Stimulated activated naive CD4-positive, alpha-beta T cell treated with Interleukin-2 at 50 U/mL for 16 hours (primary cell): ENCODE measurements around the gene KHDRBS2.
"Not testable (repeated sequence)": the region's sequence is repeated elsewhere in the genome, so short reads cannot be mapped to it uniquely, and the experiment has no call there.

Source experiments
- DNase-seq: peaks from one replicate; lab custom pipeline; 2025; lab: John Stamatoyannopoulos, UW

KHDRBS2 gene

DNA sequence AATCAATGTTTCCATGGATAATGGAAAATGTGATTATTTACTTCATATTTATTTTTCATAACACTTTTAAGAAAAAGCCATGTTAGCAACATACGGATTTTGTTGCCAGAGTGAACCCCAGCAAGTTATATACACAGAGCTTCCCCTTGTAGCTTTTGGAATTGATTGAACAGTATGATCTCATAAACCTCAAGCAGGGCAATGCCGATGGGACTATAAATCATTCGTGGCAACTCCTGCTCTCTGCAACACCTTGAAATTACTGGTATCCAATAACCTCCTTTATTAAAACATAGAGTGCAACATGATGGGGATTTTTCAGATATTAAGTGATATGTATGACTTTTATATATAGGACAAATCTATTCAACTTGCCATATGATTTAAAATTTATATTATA lies 428.5 kb downstream of the KHDRBS2 start:
- DNase-seq = no peak

DNA sequence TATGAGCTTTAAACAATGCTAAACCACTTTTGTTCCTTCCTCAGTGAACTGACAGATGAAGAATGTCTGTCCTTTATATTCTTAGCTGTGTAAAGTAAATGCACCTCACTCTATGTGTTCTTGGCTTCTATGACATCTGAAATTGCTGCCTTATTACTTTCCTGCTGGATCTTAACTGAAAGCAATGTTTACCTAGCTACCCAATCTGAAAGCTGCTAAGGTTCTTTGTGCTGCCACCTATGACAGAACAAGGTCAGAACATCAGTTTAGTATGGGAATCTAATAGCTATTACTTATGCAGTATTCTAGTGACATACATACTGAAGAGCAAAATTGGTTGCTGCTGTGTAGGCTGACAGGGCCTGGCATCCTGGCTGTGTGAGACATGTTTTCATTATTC lies 444.1 kb downstream of the KHDRBS2 start:
- DNase-seq = no peak

DNA sequence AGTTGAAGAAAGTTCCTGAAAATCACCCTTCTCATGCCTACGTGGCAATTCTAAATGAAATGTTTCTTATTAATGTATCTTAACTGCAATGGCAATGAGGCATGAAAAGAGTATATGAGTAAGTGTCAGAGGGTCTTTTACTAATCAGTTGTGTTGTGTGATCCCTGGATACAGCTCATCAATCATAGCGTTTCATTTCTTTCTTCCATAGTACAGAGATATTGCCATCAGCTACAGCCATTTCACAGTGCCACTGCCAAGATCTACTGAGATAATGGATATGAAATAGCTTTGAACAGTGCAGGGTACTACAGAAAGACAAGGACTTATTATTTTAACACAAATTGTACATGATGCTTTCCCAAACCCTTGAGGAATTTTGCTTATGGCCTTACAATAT lies 450.8 kb downstream of the KHDRBS2 start:
- no peak for DNase-seq

DNA sequence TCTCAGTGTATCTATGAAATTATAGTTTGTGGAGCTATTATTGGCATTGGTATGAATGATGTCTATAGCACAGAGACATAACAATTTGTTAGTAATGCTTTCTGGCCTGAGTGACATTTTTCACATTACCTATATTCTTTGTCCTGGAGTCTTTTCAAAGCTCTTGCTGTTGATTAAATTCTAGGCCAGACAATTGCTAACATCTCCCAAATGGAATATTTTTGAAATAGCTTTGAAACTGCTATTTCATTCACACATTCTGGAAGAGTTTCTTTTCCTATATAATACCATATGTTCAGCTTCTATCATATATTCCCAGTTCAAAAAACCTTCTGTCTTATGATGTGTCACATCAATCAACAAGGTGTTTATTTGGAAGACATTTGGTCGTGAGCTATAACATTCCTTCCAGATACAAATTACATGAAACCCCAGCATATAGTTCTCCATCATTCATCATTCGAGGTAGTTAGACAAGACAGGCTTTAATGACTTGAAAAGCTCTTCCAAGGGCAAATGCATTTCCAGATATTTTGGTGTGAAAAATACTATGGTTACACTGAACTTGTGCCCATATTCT lies 452.8 kb downstream of the KHDRBS2 start:
- no peak for DNase-seq

DNA sequence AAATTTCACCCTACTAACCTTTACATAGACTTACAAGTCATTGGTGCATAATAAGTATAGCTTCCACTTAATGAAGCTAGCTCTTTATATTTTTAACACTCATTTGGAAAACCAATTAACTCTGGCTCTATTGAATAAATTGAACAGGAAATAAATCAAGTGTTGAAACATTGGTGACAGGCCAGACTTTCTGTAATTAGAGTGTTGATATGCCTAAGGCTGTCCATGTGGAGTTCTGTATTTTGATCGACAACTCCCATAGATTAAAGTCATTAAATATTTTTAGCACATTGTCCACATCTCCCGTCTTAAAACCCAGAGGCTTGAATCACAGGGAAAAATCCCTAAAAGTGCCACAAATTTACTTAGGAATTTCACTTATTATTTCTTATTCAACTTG lies 468.3 kb downstream of the KHDRBS2 start:
- DNase-seq = no peak

DNA sequence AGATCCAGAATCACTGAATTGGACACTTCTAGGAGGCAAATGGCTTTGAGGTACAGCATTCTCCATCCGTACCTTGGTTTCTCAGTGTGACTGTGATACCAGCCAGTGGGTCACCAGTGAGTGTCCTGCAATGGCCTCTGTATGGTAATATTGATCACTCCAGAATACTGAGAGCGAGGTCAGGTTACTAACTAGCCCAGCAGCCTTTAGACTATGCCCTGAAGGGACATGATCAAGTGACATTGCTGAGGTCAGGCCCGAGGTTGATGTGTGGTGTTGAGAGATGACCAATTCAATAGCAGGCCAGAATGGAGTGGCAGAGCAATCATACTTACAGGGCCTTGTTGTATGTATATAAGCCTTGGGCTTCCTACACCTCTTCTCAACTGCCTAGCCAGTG lies 476.0 kb downstream of the KHDRBS2 start:
- DNase-seq = no peak

DNA sequence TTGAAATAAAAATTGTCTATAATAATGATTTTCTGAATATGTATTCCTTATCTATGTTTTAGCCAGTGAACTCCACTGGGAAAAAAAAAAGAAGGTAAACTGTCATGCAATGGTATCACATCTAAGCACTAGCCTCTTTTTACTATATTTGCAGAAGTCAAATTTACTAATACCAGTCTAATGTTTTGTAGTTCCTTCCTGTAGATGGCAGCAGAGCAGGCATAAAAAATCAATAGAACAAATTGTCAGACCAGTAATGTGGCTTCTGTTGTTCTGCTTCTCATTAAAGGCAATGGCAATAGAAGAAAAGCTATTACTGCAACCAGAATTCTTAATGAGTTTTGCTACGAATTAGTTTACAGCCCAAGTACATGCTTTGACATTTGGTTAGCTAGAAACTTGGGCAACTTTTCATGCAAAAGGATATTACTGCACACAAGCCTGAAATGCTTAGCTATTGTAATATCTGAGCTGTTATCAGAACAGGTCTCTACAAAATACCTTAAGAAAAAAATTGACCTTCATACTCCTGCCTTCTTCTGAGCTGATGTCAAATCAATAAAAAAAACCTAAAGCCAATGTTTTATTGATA lies 476.9 kb downstream of the KHDRBS2 start:
- no peak for DNase-seq

DNA sequence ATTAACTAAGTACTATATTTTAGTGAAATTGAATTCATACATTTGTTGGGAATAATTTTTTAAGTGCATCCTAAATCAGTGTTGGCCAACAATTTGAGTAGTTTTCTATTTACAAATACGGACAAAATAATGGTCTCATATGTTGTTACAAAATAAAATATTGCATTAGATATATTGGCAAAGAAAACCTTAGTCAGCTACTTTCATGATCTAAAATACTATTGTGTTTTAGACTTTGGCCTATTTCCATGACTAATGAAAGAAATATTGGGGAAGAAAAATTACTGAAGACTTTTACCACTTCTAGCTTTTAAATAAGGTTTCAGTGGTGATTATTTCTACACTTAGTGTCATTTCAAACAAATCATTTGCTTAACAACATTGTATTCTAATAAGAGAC lies 498.0 kb downstream of the KHDRBS2 start:
- DNase-seq = no peak

DNA sequence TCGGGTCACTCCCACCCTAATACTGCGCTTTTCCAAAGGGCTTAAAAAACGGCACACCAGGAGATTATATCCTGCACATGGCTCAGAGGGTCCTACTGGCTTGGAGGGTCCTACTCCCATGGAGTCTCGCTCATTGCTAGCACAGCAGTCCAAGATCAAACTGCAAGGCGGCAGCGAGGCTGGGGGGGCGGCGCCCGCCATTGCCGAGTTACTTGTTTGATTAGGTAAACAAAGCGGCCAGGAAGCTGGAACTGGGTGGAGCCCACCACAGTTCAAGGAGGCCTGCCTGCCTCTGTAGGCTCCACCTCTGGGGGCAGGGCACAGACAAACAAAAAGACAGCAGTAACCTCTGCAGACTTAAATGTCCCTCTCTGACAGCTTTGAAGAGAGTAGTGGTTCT lies 516.6 kb downstream of the KHDRBS2 start:
- not testable (repeated sequence) for DNase-seq

DNA sequence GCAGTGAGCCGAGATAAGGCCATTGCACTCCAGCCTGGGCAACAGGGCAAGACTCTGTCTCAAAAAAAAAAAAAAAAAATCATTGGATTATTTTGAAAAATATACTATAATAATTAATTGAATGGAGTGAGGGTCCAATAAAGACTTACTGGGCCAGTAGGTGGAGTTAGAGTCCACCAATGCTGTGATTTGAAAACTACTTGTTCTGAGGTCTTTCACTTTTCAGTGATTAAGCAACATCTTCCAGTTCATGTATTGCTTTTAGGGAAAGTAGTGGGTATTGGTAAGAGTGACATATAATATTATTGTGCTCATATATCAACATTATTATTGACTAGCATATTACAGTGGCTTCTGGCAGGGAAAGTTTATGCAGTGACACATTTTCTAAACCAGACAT lies 530.3 kb downstream of the KHDRBS2 start:
- no peak for DNase-seq

DNA sequence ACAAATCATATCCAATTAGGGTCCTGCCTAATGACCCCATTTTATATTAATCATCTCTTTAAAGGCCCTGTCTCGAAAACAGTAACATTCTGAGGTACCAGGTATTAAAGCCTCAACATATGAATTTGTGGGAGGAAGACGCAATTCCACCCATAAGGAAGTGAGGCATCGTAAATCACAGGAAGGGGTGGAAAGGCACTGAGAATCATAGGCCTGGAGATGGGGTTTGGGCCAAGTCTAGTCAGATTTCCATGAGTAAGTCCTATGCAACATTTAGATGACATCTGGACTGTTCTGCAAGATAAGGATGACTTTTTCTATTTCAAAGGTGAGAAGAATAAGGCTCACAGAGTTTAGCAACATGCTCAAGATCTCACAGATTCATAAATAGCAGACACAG lies 534.0 kb downstream of the KHDRBS2 start:
- DNase-seq = no peak

DNA sequence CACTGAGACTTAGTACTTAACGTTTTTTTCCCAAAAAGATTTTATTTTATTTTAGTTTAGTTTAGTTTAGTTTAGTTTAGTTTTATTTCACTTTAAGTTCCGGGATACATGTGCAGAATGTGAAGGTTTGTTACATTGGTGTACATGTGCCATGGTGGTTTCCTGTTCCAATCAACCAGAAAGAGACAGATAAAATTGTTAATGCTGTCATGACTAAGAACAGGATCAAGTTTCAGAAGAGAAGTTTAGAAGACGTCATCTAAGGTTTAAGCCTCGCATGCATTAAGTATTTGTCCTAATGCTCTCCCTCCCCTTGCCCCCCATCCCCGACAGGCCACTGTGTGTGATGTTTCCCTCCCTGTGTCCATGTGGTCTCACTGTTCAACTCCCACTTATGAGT lies 540.0 kb downstream of the KHDRBS2 start:
- DNase-seq = no peak

DNA sequence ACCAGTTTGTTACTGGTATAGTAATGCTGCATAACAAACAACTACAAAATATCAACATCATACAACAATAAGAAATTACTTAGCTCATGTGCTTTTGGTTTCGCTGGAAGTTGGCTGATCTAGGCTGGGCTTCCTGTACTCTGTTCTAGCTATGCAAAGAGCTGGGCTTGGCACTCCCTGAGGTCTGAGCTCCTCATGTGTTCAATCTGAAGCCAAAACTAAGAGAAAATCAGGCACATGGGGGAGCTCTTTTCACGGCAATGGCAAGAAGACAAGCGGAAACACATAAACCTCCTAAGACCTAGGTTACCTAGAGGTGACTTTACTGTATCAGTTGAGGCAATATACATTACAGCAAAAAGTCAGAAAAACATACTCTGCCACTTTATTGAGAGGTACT lies 574.2 kb downstream of the KHDRBS2 start:
- DNase-seq = no peak

DNA sequence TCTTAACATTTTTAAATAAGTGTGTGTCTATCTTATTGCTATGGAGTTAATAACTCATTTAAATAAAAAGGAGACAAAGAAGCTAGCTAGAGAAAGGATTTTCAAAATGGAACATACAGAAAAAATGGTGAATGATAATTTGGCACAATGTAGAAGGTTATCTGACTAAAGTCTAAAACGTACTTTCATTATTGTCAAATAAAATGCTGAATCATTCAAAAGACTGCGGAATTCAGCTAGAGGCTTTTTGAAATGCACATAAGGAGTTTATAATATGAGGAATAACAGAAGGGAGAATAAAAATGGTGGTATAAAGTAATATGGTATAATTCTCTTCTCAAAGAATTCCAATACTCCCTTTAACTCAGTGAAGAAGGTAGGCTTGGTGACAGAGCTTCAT lies 597.9 kb downstream of the KHDRBS2 start:
- no peak for DNase-seq

DNA sequence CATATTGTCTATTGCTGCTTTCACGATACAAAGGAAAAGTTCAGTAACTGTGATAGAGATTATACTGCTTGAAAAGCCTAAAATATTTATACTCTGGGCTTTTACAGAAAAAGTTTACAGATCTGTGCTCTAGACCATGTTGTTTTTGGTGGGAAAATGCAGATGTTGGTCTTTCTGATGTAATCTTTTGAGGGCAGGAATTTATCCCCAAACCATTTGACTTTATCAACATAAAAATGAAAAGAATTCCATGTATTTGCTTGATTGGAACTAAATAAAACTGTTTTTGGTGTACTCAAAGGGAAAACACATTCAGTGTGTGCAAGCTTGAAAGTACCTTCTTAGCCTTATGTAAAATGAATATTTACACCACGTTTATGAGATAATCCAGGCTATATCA lies 603.5 kb downstream of the KHDRBS2 start:
- no peak for DNase-seq

DNA sequence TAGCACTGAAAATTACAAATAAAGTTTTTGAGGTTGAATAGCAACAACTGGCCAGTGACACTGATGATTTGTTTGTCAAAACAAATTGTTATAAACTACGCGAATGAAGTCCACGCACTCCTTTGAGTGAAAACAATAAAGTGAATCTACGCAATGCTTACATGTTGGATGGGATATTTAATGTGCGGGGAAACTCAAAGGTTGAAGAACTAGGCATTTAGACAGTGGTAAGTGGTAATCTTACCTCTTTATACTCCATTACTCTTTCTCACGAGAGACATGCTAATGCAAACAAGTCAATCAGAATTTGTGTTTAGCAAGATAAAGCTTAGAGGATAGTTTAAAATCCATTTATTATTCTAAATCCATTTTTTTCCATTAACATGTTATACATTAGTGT lies 606.4 kb downstream of the KHDRBS2 start:
- DNase-seq = no peak

DNA sequence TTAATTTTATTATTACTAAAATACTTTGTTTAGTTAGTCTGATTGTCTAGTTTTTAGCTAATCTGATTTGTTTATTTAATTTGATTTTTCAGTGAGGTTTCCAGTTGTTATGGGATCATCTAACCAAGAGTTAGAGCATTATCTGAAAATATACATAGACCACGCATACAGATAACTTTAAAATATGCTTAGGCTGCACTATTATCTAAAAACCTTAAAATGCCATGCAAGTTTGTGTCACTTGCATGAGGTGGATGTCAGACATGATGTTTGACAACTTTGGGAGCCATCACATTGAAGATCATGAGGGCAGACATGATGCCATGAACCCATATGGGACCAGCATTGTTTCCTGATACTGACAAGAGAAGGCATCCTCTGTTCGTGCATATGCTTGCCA lies 610.3 kb downstream of the KHDRBS2 start:
- DNase-seq = no peak

DNA sequence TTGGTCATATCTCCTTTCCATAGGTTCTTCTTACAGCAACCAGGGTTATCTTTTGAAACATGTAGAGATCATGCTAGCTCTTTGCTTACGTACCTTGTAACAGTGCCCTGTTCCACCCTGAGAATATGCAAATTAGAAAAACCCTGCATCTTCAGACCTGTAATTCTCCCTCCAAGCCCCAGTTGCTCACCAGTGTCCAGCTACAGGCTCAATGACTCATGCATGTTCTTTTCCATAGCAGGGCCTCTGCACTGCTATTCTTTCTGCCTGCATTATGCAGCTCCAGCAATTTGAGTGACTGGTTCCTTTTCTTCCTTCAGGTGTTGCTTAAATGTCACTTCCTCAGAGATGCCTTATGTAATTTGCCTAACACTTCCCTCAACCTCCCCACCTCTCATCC lies 636.2 kb downstream of the KHDRBS2 start:
- no peak for DNase-seq

DNA sequence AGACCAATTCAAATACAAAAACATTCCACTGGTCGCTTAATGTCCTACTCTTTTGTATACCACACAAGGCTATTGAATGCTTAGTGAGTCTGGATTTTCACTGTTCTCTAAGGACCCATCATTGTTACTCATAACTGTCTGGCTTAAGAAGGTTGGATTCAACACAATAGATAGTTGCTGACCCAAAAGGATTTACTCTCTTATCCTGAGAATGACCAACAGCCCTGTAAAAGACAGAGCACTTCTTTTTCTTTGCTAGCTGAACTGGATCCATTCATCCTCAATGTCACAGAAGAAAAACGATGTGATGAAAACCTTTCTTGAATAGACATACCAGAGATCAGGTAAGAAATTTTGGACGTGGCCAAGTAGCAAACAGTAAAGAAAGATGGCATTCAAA lies 645.6 kb downstream of the KHDRBS2 start:
- no peak for DNase-seq
